Natural killer cell treated with Interleukin-12 subunit alpha and Interleukin-12 subunit beta and Interleukin-15 and Interleukin-18, amount 100 ng/mL, for 72 hours (primary cell): ENCODE results near the gene NR1I3. TPM values are rescaled to one million over a fixed set of nuclear protein-coding genes. Genes with fewer than 3 reads are reported as not detected.
"Not testable (repeated sequence)": the region's sequence is repeated elsewhere in the genome, so short reads cannot be mapped to it uniquely, and the experiment has no call there.

Source experiments
- ATAC-seq, 2 donors: fragments of 150-1000 bp; cut with Tn5 transposase in 1 of 2; sonication (Bioruptor Pico), chemical (Tn5 transposase) in 1 of 2; 2 replicates each; pipeline ENCODE4 v1.10.0; 2021
- DNase-seq: peaks from one replicate; pipeline ENCODE4 v3.0.0; 2022; ENCODE audit warnings: low spot score
- H3K27ac Mint-ChIP-seq, 2 donors: 1 replicate in 1 of 2; 2 replicates in 1 of 2; pipeline ENCODE4 v1.8.0; 2022; ENCODE audit warnings: mixed read lengths in 2 of 2, mild to moderate bottlenecking in 1 of 2, moderate library complexity in 1 of 2
- H3K27me3 Mint-ChIP-seq, 2 donors: 1 replicate in 1 of 2; 2 replicates in 1 of 2; pipeline ENCODE4 v1.8.0; 2022; ENCODE audit warnings: mixed read lengths in 2 of 2
- H3K36me3 Mint-ChIP-seq: one replicate; pipeline ENCODE4 v1.8.0; 2022; ENCODE audit warnings: mixed read lengths
- H3K4me1 Mint-ChIP-seq, 2 donors: 1 replicate in 1 of 2; 2 replicates in 1 of 2; pipeline ENCODE4 v1.8.0; 2022; ENCODE audit warnings: low read depth in 2 of 2, mixed read lengths in 2 of 2, mild to moderate bottlenecking in 1 of 2
- H3K4me3 Mint-ChIP-seq: one replicate; pipeline ENCODE4 v1.8.0; 2022; ENCODE audit warnings: mixed read lengths
- H3K9me3 Mint-ChIP-seq: 2 replicates; pipeline ENCODE4 v1.8.0; 2022; ENCODE audit warnings: mixed read lengths
- total RNA-seq, 2 donors: library from RNA; stranded (reverse); gene quantifications; one replicate each; pipeline ENCODE4 v1.2.3, GENCODE V29; 2022

NR1I3 gene
- total RNA-seq, 2 donors from 2014 or later, result not detected

- Mint-ChIP-seq H3K27ac (no peak overlapping the region), H3K36me3 (peaks cover 14% of the 10 kb centered on the region), H3K4me3 (no peak overlapping the region), H3K9me3 (no peaks in the 10 kb centered on the region), H3K27me3 (peaks cover 44 to 63% of the 10 kb centered on the region in 2 donors), H3K4me1 (peaks cover 12 to 13% of the 10 kb centered on the region in 2 donors)
- ATAC-seq (no peak), DNase-seq (no peak)
Measured at GRCh38 chr1:161259765-161260164, 21.8 kb upstream of the NR1I3 start.

GRCh38 chr1:161259345-161259702 is 21.3 kb upstream of the NR1I3 start:
- Mint-ChIP-seq H3K4me1 (peaks cover 12 to 13% of the 10 kb centered on the region in 2 donors), H3K4me3 (peak overlapping the region; percentile 76), H3K9me3 (no peaks in the 10 kb centered on the region), H3K36me3 (peaks cover 14% of the 10 kb centered on the region), H3K27ac (no peak overlapping the region), H3K27me3 (peaks cover 41 to 63% of the 10 kb centered on the region in 2 donors)
- ATAC-seq (no peak), DNase-seq (no peak)

DNA sequence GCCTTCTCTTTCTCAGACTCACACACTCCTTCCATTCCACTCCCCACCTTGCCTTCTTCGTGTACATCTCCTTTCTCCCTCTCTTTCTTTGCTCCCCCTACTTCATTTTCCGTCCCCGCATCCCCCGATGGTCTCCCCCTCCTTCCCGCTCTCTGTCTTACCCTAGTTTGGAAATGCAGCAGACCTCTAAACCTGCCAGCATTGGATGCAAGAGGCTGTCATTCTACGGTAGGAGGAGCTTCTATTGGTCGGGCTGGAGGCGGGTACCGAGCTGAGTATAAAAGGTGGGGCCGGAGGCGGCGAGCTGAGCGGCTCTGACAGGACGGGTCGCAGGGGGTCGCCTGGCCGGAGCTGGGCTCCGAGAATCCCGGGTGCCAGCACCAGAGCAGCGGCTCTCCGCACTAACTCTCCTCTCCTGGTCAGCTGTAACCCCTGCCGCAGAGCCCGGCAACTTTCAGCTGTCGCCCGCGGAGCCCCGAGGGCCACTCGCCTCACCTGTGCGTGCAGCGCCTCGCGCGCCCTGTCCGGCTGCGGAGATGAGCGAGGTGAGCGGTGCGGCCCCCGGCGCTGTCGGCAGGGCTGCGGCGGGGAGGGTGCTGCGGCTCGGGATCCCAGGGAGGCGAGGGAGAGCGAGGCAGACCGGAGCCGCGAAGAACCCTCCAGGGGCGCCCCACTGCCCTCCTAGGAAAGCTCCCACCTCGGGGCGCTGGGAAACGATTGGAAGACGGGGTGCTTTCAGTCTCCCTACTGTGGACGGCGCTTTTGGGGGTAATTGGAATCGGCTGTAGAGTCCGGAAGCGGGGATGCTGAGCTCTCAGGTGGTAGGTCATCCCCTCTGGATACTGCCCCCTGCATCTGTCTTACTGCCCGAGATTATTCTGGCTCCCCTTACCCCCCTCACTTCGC is 20.7 kb upstream of the NR1I3 start, which contains the start of gene PCP4L1:
Gene PCP4L1 (plus strand): TSS at position 307 of the 906 bp plus-strand sequence. CDS start 230 bp downstream, at position 537.
- H3K27ac Mint-ChIP-seq, result no peak within 1 kb of the TSS
- DNase-seq (peak; percentile 64), ATAC-seq (peak; percentile 85 to 92)
- no peaks in the 10 kb centered on the region for H3K9me3 Mint-ChIP-seq
- H3K36me3 Mint-ChIP-seq, result peaks cover 14% of the 10 kb centered on the region
- H3K4me3 Mint-ChIP-seq, result peak within 1 kb of the TSS; percentile 76
- H3K4me1 Mint-ChIP-seq, result peaks cover 12 to 13% of the 10 kb centered on the region in 2 donors
- peaks cover 41 to 63% of the 10 kb centered on the region in 2 donors for H3K27me3 Mint-ChIP-seq

GRCh38 chr1:161257109-161257508 is 19.1 kb upstream of the NR1I3 start:
- DNase-seq, ATAC-seq, H3K9me3 Mint-ChIP-seq, H3K27ac Mint-ChIP-seq, H3K4me3 Mint-ChIP-seq: not testable (repeated sequence)
- Mint-ChIP-seq H3K4me1 (peaks cover 12 to 13% of the 10 kb centered on the region in 2 donors), H3K27me3 (peaks cover 39 to 56% of the 10 kb centered on the region in 2 donors), H3K36me3 (peaks cover 14% of the 10 kb centered on the region)

DNA sequence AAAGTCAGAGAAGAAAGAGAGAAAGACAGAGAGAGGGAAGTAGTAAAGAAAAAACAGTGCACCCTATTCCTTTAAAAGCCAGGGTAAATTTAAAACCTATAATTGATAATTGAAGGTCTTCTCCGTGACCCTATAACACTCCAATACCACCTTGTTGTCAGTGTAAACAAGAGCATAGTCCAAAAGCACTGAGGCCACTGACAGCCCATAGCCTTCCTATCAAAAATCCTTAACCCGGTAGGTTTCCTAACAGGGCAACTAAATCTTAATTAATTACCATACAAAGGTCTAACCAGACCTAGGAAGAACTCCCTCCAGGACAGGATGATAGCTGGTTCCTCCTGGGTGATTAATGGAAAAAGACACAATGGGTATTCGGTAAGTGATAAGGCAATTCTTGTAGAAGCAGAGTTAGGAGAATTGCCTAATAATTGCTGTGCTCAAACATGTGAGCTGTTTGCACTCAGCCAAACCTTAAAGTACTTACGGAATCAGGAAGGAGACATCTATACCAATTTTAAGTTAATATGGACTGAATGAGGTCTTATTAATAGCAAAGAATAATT is 18.0 kb upstream of the NR1I3 start:
- H3K9me3 Mint-ChIP-seq, H3K4me3 Mint-ChIP-seq, H3K27ac Mint-ChIP-seq, DNase-seq, ATAC-seq: not testable (repeated sequence)
- Mint-ChIP-seq H3K4me1 (peaks cover 12 to 13% of the 10 kb centered on the region in 2 donors), H3K27me3 (peaks cover 30 to 45% of the 10 kb centered on the region in 2 donors), H3K36me3 (peaks cover 14% of the 10 kb centered on the region)

DNA sequence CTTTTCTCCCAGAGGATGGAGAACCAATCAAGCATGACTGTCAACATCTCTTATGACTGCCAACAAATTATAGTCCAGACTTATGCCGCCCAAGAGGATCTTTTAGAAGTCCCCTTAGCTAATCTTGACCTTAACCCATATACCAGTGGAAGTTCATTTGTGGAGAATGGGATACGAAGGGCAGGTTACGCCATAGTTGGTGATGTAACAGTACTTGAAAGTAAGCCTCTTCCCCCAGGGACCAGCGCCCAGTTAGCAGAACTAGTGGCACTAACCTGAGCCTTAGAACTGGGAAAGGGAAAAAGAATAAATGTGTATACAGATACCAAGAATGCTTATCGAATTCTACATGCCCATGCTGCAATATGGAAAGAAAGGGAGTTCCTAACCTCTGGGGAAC is 17.3 kb upstream of the NR1I3 start:
- H3K4me1 Mint-ChIP-seq, result peaks cover 12 to 13% of the 10 kb centered on the region in 2 donors
- H3K4me3 Mint-ChIP-seq, DNase-seq, H3K9me3 Mint-ChIP-seq, ATAC-seq, H3K27ac Mint-ChIP-seq: not testable (repeated sequence)
- H3K36me3 Mint-ChIP-seq, result peaks cover 14% of the 10 kb centered on the region
- H3K27me3 Mint-ChIP-seq, result peaks cover 26 to 38% of the 10 kb centered on the region in 2 donors

DNA sequence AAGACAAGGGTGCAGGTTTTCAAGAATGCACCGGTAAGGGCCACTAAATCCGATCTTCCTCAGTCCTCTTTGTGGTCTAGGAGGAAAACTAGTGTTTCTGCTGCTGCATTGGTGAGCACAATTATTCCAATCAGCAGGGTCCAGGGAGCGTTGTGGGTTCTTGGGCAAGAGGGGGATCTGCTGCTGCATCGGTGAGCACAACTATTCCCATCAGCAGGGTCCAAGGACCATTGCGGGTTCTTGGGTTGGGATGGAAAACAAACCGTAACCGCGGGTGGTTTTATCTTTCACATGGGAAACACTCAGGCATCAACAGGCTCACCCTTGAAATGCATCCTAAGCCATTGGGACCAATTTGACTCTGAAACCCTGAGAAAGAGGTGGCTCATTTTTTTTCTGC is 13.6 kb upstream of the NR1I3 start:
- H3K9me3 Mint-ChIP-seq, result no peaks in the 10 kb centered on the region
- ATAC-seq (no peak), DNase-seq (no peak)
- no peaks in the 10 kb centered on the region for H3K4me1 Mint-ChIP-seq
- no peak overlapping the region for H3K27ac Mint-ChIP-seq
- peaks cover 5 to 7% of the 10 kb centered on the region in 2 donors for H3K27me3 Mint-ChIP-seq
- H3K4me3 Mint-ChIP-seq, result no peak overlapping the region
- H3K36me3 Mint-ChIP-seq, result peaks cover 5% of the 10 kb centered on the region

GRCh38 chr1:161250829-161251228 is 12.8 kb upstream of the NR1I3 start:
- Mint-ChIP-seq H3K27ac (no peak overlapping the region), H3K36me3 (peaks cover 5% of the 10 kb centered on the region), H3K4me1 (no peaks in the 10 kb centered on the region), H3K9me3 (no peaks in the 10 kb centered on the region), H3K27me3 (peaks cover 4 to 6% of the 10 kb centered on the region in 2 donors), H3K4me3 (no peak overlapping the region)
- DNase-seq (no peak), ATAC-seq (no peak)

GRCh38 chr1:161250100-161250499 is 12.1 kb upstream of the NR1I3 start:
- not testable (repeated sequence) for H3K4me1 Mint-ChIP-seq, H3K27me3 Mint-ChIP-seq, ATAC-seq, H3K9me3 Mint-ChIP-seq, H3K4me3 Mint-ChIP-seq, H3K27ac Mint-ChIP-seq, H3K36me3 Mint-ChIP-seq, DNase-seq

DNA sequence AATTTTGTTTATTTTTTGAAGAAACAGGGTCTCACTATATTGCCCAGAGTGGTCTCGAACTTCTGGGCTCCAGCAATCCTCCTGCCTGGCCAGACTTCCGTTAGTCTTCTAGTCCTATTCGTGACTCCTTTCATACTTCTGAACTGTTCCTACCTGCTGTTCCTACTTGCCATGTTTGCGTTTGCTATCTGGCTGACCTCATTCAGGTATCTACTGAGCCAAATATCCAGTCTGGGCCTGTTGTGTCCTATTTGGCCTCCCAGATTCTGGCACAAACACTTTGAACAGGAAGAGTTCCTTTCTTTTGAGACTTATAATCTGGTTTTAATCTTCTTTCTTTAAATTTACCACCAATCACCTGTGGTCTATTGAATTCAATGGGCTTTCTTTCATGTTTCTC is 6.9 kb upstream of the NR1I3 start:
- Mint-ChIP-seq H3K36me3 (no peaks in the 10 kb centered on the region), H3K27ac (no peak overlapping the region), H3K9me3 (no peaks in the 10 kb centered on the region), H3K4me3 (no peak overlapping the region), H3K4me1 (no peaks in the 10 kb centered on the region), H3K27me3 (peaks cover 6 to 16% of the 10 kb centered on the region in 2 donors)
- no peak for ATAC-seq
- DNase-seq, result no peak

- Mint-ChIP-seq H3K4me1 (no peaks in the 10 kb centered on the region), H3K36me3 (no peaks in the 10 kb centered on the region), H3K27ac (no peak overlapping the region), H3K27me3 (peaks cover 6 to 19% of the 10 kb centered on the region in 2 donors), H3K4me3 (no peak overlapping the region), H3K9me3 (no peaks in the 10 kb centered on the region)
- DNase-seq, result no peak
- ATAC-seq, result no peak
Measured at GRCh38 chr1:161242313-161242712, 4.3 kb upstream of the NR1I3 start.

DNA sequence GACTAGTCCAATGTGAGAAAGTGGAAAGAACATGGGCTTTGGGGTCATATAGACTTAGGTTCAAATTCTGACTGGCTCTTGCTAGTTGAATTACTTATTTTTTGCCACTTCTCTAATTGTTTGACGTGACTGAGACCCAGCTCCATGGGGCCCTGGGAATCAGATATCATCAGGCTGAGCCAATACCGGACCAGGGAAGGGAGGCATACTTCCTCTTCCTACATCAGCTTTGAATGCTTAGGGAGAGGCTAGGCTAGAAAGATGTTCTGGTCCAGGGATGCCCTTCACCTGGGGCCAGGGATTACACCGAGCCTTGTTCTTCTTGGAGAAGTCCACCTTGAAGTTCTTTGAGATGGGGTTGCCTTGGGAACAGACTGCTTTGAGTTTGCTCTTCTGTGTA is 3.7 kb upstream of the NR1I3 start:
- no peaks in the 10 kb centered on the region for H3K36me3 Mint-ChIP-seq
- H3K4me3 Mint-ChIP-seq, result no peak overlapping the region
- ATAC-seq (no peak), DNase-seq (no peak)
- H3K27ac Mint-ChIP-seq, result no peak overlapping the region
- no peaks in the 10 kb centered on the region for H3K9me3 Mint-ChIP-seq
- no peaks in the 10 kb centered on the region for H3K4me1 Mint-ChIP-seq
- H3K27me3 Mint-ChIP-seq, result peaks cover 6 to 19% of the 10 kb centered on the region in 2 donors

DNA sequence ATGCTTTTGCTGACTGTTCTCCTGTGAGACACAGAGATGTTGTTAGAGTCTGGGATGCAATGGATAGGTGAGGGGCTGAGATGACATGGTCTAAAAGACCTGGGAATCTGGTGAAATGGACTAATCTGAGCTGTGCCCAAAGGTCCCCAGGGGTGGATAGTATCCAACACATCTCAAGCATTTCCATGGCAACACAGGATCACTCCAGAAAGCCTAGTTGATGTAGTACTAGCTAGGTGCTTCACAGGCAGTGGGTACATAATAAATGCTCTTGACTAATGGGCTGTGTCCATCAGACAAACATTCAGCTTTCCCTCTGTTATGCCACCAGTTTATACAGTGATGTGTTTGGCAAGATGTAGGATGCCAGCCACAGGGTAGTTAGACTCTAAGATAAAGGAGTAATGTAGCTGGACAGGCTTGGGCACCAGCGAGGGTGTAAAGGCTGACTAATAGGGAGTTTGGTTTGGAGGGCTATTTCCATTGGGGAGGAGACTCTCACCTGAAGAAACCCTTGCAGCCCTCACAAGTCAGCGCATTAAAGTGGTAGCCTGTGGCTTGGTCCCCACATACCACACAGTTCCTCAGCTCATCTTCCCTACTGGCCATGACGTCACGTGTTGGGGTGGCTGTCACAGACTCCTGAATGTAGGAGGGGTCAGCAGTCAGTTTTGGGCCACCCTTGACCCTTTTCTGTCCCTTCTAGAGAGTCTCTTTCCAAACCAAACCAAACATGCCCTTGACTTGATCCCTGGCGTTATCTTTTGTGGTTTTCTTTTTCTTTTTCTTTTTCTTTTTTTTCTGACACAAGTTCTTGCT is 1.8 kb downstream of the NR1I3 start:
- H3K36me3 Mint-ChIP-seq, result no peaks in the 10 kb centered on the region
- H3K9me3 Mint-ChIP-seq, result no peaks in the 10 kb centered on the region
- no peaks in the 10 kb centered on the region for H3K4me1 Mint-ChIP-seq
- H3K27me3 Mint-ChIP-seq, result peaks cover 4 to 11% of the 10 kb centered on the region in 2 donors
- peak; percentile 31 to 36 for ATAC-seq
- DNase-seq, result no peak
- H3K27ac Mint-ChIP-seq, result no peak overlapping the region
- H3K4me3 Mint-ChIP-seq, result no peak overlapping the region
